Chondrocyte (in vitro differentiated cells): Measurements from ENCODE around the gene SEMA5A. TPM values are rescaled to one million over a fixed set of nuclear protein-coding genes. Genes with fewer than 3 reads are reported as not detected.

Experiments
- DNase-seq: peaks from one replicate; pipeline ENCODE4 v3.0.0; 2021; ENCODE audit warnings: mixed read lengths, low spot score
- H3K27ac Mint-ChIP-seq: one replicate; pipeline ENCODE4 v1.8.0; 2021; ENCODE audit warnings: mild to moderate bottlenecking, moderate library complexity, mixed read lengths; ENCODE audit not compliant: unreplicated experiment
- H3K27me3 Mint-ChIP-seq: 2 replicates; pipeline ENCODE4 v1.8.0; 2021; ENCODE audit warnings: low read depth, mixed read lengths
- H3K36me3 Mint-ChIP-seq: 2 replicates; pipeline ENCODE4 v1.8.0; 2021; ENCODE audit warnings: low read depth, mixed read lengths
- H3K4me1 Mint-ChIP-seq: 2 replicates; pipeline ENCODE4 v1.8.0; 2021; ENCODE audit warnings: low read depth, mild to moderate bottlenecking, mixed read lengths
- H3K4me3 Mint-ChIP-seq: one replicate; pipeline ENCODE4 v1.8.0; 2021; ENCODE audit warnings: mild to moderate bottlenecking, moderate library complexity, mixed read lengths; ENCODE audit not compliant: unreplicated experiment
- H3K9me3 Mint-ChIP-seq: 2 replicates; pipeline ENCODE4 v1.8.0; 2021; ENCODE audit warnings: low read depth, mixed read lengths
- CTCF ChIP-seq: fragments of 200-600 bp; sonication (generic); IDR thresholded peaks from 2 replicates; pipeline ENCODE4 v1.5.0; 2021; ENCODE audit warnings: antibody characterized with exemption, mild to moderate bottlenecking, moderate library complexity
- total RNA-seq: library from RNA; stranded (reverse); gene quantifications from 3 replicates; pipeline ENCODE4 v1.2.1, GENCODE V29; 2021

The SEMA5A gene
- total RNA-seq, 1 donor from 2014 or later = 249 TPM

DNA sequence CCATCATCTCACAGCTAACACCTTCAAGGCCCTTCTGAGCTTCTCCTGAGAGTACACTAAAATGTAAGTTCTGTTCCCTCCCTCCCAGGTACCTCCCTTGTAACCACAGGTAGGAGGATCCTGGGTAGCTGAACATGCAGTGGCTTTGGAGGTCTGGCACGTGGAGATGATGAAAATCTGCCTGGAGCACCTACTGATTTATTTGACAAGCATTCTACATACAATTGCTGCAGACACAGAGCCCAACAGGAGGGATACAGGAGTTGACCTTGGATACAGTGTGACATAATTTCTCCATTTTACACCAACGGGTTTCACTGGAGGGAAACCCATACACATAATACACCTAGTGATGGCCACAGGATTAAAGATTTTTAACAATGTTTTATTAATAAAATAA, 478.7 kb downstream of the SEMA5A start:
- H3K36me3 Mint-ChIP-seq = peaks cover 39% of the 10 kb centered on the region

GRCh38 chr5:9066349-9066748, 479.5 kb downstream of the SEMA5A start:
- Mint-ChIP-seq H3K27ac (no peak overlapping the region), H3K4me1 (peaks cover 11% of the 10 kb centered on the region), H3K27me3 (no peaks in the 10 kb centered on the region), H3K9me3 (peaks cover 3% of the 10 kb centered on the region), H3K4me3 (no peak overlapping the region), H3K36me3 (peaks cover 44% of the 10 kb centered on the region)
- no peak for TF ChIP-seq CTCF
- DNase-seq = no peak

More for the DNA sequence above, 478.7 kb downstream of the SEMA5A start:
- DNase-seq = no peak
- H3K9me3 Mint-ChIP-seq = peaks cover 3% of the 10 kb centered on the region
- peaks cover 7% of the 10 kb centered on the region for H3K4me1 Mint-ChIP-seq
- no peak for TF ChIP-seq CTCF
- no peak overlapping the region for H3K4me3 Mint-ChIP-seq
- no peak overlapping the region for H3K27ac Mint-ChIP-seq
- no peaks in the 10 kb centered on the region for H3K27me3 Mint-ChIP-seq

- Mint-ChIP-seq H3K9me3 (peaks cover 3% of the 10 kb centered on the region), H3K27ac (peak overlapping the region; percentile 6), H3K36me3 (peaks cover 45% of the 10 kb centered on the region), H3K4me3 (no peak overlapping the region), H3K27me3 (no peaks in the 10 kb centered on the region), H3K4me1 (peaks cover 37% of the 10 kb centered on the region)
- no peak for DNase-seq
- no peak for TF ChIP-seq CTCF
These were observed 482.1 kb downstream of the SEMA5A start for GRCh38 chr5:9063615-9064245.

DNA sequence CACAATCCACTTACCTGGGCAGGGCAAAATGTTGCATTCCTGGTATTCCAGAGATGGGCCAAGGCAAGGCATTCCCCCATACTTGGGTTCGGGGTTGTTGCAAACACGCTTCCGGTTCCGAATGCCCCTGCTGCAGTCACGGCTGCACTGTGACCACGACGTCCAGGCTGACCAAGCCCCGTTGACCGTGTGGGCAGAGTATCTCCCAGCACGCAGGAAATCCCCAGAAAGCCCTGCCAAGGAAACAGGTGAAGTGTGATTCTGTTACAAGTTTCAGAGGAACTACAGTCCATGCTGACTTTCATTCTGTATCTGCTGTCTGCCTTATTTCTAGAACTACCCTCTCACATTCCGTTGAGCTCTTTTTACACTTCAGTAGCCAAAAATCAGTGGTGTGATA, 483.0 kb downstream of the SEMA5A start:
- H3K27me3 Mint-ChIP-seq = no peaks in the 10 kb centered on the region
- peaks cover 3% of the 10 kb centered on the region for H3K9me3 Mint-ChIP-seq
- no peak for TF ChIP-seq CTCF
- H3K27ac Mint-ChIP-seq = no peak overlapping the region
- no peak for DNase-seq
- peaks cover 45% of the 10 kb centered on the region for H3K36me3 Mint-ChIP-seq
- no peak overlapping the region for H3K4me3 Mint-ChIP-seq
- peaks cover 44% of the 10 kb centered on the region for H3K4me1 Mint-ChIP-seq

- peaks cover 66% of the 10 kb centered on the region for H3K4me1 Mint-ChIP-seq
- H3K9me3 Mint-ChIP-seq = peaks cover 3% of the 10 kb centered on the region
- H3K27me3 Mint-ChIP-seq = no peaks in the 10 kb centered on the region
- no peak for DNase-seq
- peak overlapping the region; percentile 90 for H3K27ac Mint-ChIP-seq
- no peak for TF ChIP-seq CTCF
- no peak overlapping the region for H3K4me3 Mint-ChIP-seq
- peaks cover 36% of the 10 kb centered on the region for H3K36me3 Mint-ChIP-seq
These were observed 485.8 kb downstream of the SEMA5A start for GRCh38 chr5:9059920-9060691.
